GM23338 (cell line): ENCODE measurements around the gene CDC42BPG. TPM values are rescaled to one million over a fixed set of nuclear protein-coding genes. Genes with fewer than 3 reads are reported as not detected.

Experiments used
- CREB1 ChIP-seq: fragments of 250-450 bp; sonication (Bioruptor Pico); IDR thresholded peaks from 2 replicates; pipeline ENCODE4 v1.5.0; 2020; ENCODE audit warnings: low read depth, mild to moderate bottlenecking, moderate library complexity
- JUNB ChIP-seq: IDR thresholded peaks from one replicate; pipeline ENCODE4 v1.6.1; 2016; ENCODE audit warnings: antibody characterized with exemption; ENCODE audit not compliant: unreplicated experiment
- NANOG ChIP-seq: IDR thresholded peaks from 2 replicates; pipeline ENCODE4 v1.6.1; 2016; ENCODE audit warnings: antibody characterized with exemption, borderline replicate concordance
- REST ChIP-seq: IDR thresholded peaks from one replicate; pipeline ENCODE4 v1.6.1; 2018; ENCODE audit warnings: antibody characterized with exemption; ENCODE audit not compliant: unreplicated experiment
- ZNF462 ChIP-seq: fragments of 250-450 bp; sonication (Bioruptor Pico); IDR thresholded peaks from 2 replicates; pipeline ENCODE4 v1.5.0; 2020; ENCODE audit warnings: mild to moderate bottlenecking, moderate library complexity
- polyA plus RNA-seq: library from polyadenylated mRNA; unstranded; fragments of >200 nt; fragmentation: Nextera tagmentation; extraction: Ambion mirVana; gene quantifications from 2 replicates; pipeline ENCODE4 v1.2.1, GENCODE V29; 2016
- total RNA-seq: library from RNA; depleted of rRNA; stranded (reverse); fragments of >200 nt; shearing (Covaris generic); gene quantifications from 2 replicates; pipeline ENCODE4 v1.2.3, GENCODE V29; 2014

The CDC42BPG gene
- total and polyA plus RNA-seq, 2 experiments from 2014 or later = 2.3 to 11.6 TPM

- TF ChIP-seq REST (no peak), NANOG (no peak), ZNF462 (CRISPR knock-in tag) (no peak), CREB1 (CRISPR knock-in tag) (no peak), JUNB (no peak)
Measured at GRCh38 chr11:64851831-64852351, 7.4 kb upstream of the CDC42BPG start (continued).
